IMR-90 (cell line): Measurements from ENCODE around the gene IGSF9B. TPM values are rescaled to one million over a fixed set of nuclear protein-coding genes. Genes with fewer than 3 reads are reported as not detected.

ENCODE experiments used
- ATAC-seq: fragments of 200-7000 bp; cut with Tn5 transposase; 2 replicates; pipeline ENCODE4 v1.9.1; 2020; ENCODE audit warnings: low read depth, mild to moderate bottlenecking, moderate library complexity
- BruUV-seq: library from RNA; stranded (reverse); fragments of 400-500 nt; replicated peaks from 2 replicates; lab custom pipeline; 2021; lab: Mats Ljungman, UMichigan
- CTCF ChIA-PET: fragments of 300-600 bp; formaldehyde crosslinking; extraction: SDS; loops from one replicate; lab custom pipeline; 2021; ENCODE audit warnings: antibody characterized with exemption; lab: Yijun Ruan, JAX
- POLR2A ChIA-PET: fragments of 300-600 bp; sonication (Branson Sonifier 250); formaldehyde crosslinking; loops from one replicate; lab custom pipeline; 2022; ENCODE audit warnings: antibody characterized with exemption; ENCODE audit not compliant: unreplicated experiment; lab: Charles Lee
- DNase-seq: peaks from one replicate; pipeline ENCODE4 v3.0.0; 2013
- H2AFZ ChIP-seq: replicated peaks from 2 replicates; pipeline ENCODE3; 2013; ENCODE audit warnings: low read length, mild to moderate bottlenecking; ENCODE audit not compliant: poor library complexity
- H2AK5ac ChIP-seq: 2 replicates; pipeline ENCODE4 v1.6.1; 2013; ENCODE audit warnings: low read depth, low read length, inconsistent platforms
- H2AK9ac ChIP-seq: replicated peaks from 2 replicates; pipeline ENCODE3; 2013; ENCODE audit warnings: mild to moderate bottlenecking, low read depth, low read length, moderate library complexity; ENCODE audit not compliant: poor library complexity
- H2BK120ac ChIP-seq: 2 replicates; pipeline ENCODE4 v1.6.1; 2013; ENCODE audit warnings: low read depth, low read length, inconsistent platforms
- H2BK15ac ChIP-seq: 3 replicates; pipeline ENCODE4 v1.6.1; 2013; ENCODE audit warnings: low read depth, low read length, inconsistent platforms
- H2BK20ac ChIP-seq: 2 replicates; pipeline ENCODE4 v1.6.1; 2013; ENCODE audit warnings: low read depth, mild to moderate bottlenecking, inconsistent platforms, low read length, moderate library complexity
- H2BK5ac ChIP-seq: 2 replicates; pipeline ENCODE4 v1.6.1; 2013; ENCODE audit warnings: mild to moderate bottlenecking, low read depth, low read length, inconsistent platforms; ENCODE audit not compliant: poor library complexity, severe bottlenecking
- H3K14ac ChIP-seq: replicated peaks from 2 replicates; pipeline ENCODE4 v1.6.1; 2013; ENCODE audit warnings: low read depth, low read length, inconsistent platforms
- H3K18ac ChIP-seq: 2 replicates; pipeline ENCODE4 v1.6.1; 2013; ENCODE audit warnings: low read depth, low read length, control low read depth
- H3K23ac ChIP-seq: 2 replicates; pipeline ENCODE4 v1.6.1; 2013; ENCODE audit warnings: low read depth, low read length, inconsistent platforms
- H3K27ac ChIP-seq: 2 replicates; pipeline ENCODE4 v1.5.1; 2013; ENCODE audit warnings: mild to moderate bottlenecking, control low read depth, low read length; ENCODE audit not compliant: insufficient read depth
- H3K27me3 ChIP-seq: 2 replicates; pipeline ENCODE4 v1.6.1; 2013; ENCODE audit warnings: low read length; ENCODE audit not compliant: control insufficient read depth, insufficient read depth
- H3K36me3 ChIP-seq: 2 replicates; pipeline ENCODE4 v1.6.1; 2013; ENCODE audit warnings: low read length, mixed read lengths; ENCODE audit not compliant: control insufficient read depth, insufficient read depth
- H3K4ac ChIP-seq: 2 replicates; pipeline ENCODE4 v1.6.1; 2013; ENCODE audit warnings: low read depth, low read length, inconsistent platforms
- H3K4me1 ChIP-seq: 2 replicates; pipeline ENCODE4 v1.6.1; 2013; ENCODE audit warnings: low read length, mixed read lengths; ENCODE audit not compliant: control insufficient read depth, insufficient read depth
- H3K4me2 ChIP-seq: 2 replicates; pipeline ENCODE4 v1.6.1; 2013; ENCODE audit warnings: low read depth, mild to moderate bottlenecking, control low read depth, low read length, moderate library complexity
- H3K4me3 ChIP-seq: 2 replicates; pipeline ENCODE4 v1.5.1; 2013; ENCODE audit warnings: low read depth, mild to moderate bottlenecking, control low read depth, low read length, moderate library complexity; ENCODE audit not compliant: insufficient read depth
- H3K56ac ChIP-seq: 2 replicates; pipeline ENCODE4 v1.6.1; 2013; ENCODE audit warnings: low read length, inconsistent platforms; ENCODE audit not compliant: insufficient read depth; ENCODE audit errors: extremely low read depth
- H3K79me1 ChIP-seq, 2 experiments: 2 replicates each; pipeline ENCODE4 v1.6.1; 2013; ENCODE audit warnings: low read length in 2 of 2, inconsistent platforms in 1 of 2, low read depth in 1 of 2
- H3K9ac ChIP-seq: 2 replicates; pipeline ENCODE4 v1.6.1; 2013; ENCODE audit warnings: low read depth, low read length, control low read depth
- H3K9me1 ChIP-seq: 2 replicates; pipeline ENCODE4 v1.6.1; 2013; ENCODE audit warnings: low read length, inconsistent platforms; ENCODE audit not compliant: insufficient read depth
- H3K9me3 ChIP-seq: 2 replicates; pipeline ENCODE4 v1.6.1; 2013; ENCODE audit warnings: low read length; ENCODE audit not compliant: control insufficient read depth, insufficient read depth
- H4K20me1 ChIP-seq: 2 replicates; pipeline ENCODE4 v1.6.1; 2013; ENCODE audit warnings: low read length, inconsistent platforms; ENCODE audit not compliant: insufficient read depth
- H4K5ac ChIP-seq: 2 replicates; pipeline ENCODE4 v1.6.1; 2013; ENCODE audit warnings: mild to moderate bottlenecking, low read depth, low read length, control low read depth
- H4K8ac ChIP-seq, 2 experiments: 2 replicates each; pipeline ENCODE4 v1.6.1; 2013; ENCODE audit warnings: low read depth in 2 of 2, low read length in 2 of 2, control low read depth in 1 of 2, inconsistent platforms in 1 of 2
- H4K91ac ChIP-seq: 2 replicates; pipeline ENCODE4 v1.6.1; 2013; ENCODE audit warnings: low read depth, low read length, inconsistent platforms; ENCODE audit not compliant: insufficient read depth
- BHLHE40 ChIP-seq: fragments of 150-350 bp; IDR thresholded peaks from 2 replicates; pipeline ENCODE4 v1.6.1; 2016; ENCODE audit warnings: mild to moderate bottlenecking, low read depth, low read length
- CEBPB ChIP-seq: IDR thresholded peaks from 2 replicates; pipeline ENCODE4 v1.6.1; 2012; ENCODE audit warnings: low read depth, low read length, improper control_type of control experiment
- CHD1 ChIP-seq: IDR thresholded peaks from 2 replicates; pipeline ENCODE4 v1.6.1; 2012; ENCODE audit warnings: low read depth, low read length, improper control_type of control experiment
- CTCF ChIP-seq: conservative IDR thresholded peaks from 2 replicates; pipeline ENCODE4 v1.5.1; 2012; ENCODE audit warnings: mild to moderate bottlenecking, low read depth, low read length, improper control_type of control experiment
- FOS ChIP-seq: fragments of 150-350 bp; IDR thresholded peaks from 2 replicates; pipeline ENCODE4 v1.6.1; 2016; ENCODE audit warnings: low read depth, low read length
- MAFK ChIP-seq: IDR thresholded peaks from 2 replicates; pipeline ENCODE4 v1.6.1; 2012; ENCODE audit warnings: low read depth, low read length, improper control_type of control experiment
- MAZ ChIP-seq: IDR thresholded peaks from 2 replicates; pipeline ENCODE4 v1.6.1; 2012; ENCODE audit warnings: low read depth, mild to moderate bottlenecking, low read length, improper control_type of control experiment, moderate library complexity, borderline replicate concordance
- MXI1 ChIP-seq: IDR thresholded peaks from 2 replicates; pipeline ENCODE4 v1.6.1; 2012; ENCODE audit warnings: low read depth, mild to moderate bottlenecking, low read length, moderate library complexity, borderline replicate concordance
- NFE2L2 ChIP-seq: fragments of 150-350 bp; IDR thresholded peaks from 2 replicates; pipeline ENCODE4 v1.6.1; 2016; ENCODE audit warnings: low read depth, mild to moderate bottlenecking, low read length
- POLR2A ChIP-seq: IDR thresholded peaks from 2 replicates; pipeline ENCODE4 v1.6.1; 2012; ENCODE audit warnings: mild to moderate bottlenecking, low read depth, low read length
- RAD21 ChIP-seq: IDR thresholded peaks from 2 replicates; pipeline ENCODE4 v1.6.1; 2012; ENCODE audit warnings: low read length, improper control_type of control experiment
- RCOR1 ChIP-seq: IDR thresholded peaks from 2 replicates; pipeline ENCODE4 v1.6.1; 2012; ENCODE audit warnings: mild to moderate bottlenecking, low read length, improper control_type of control experiment; ENCODE audit not compliant: insufficient replicate concordance
- RFX5 ChIP-seq: IDR thresholded peaks from 2 replicates; pipeline ENCODE4 v1.8.0; 2012; ENCODE audit warnings: low read depth, mild to moderate bottlenecking, low read length, moderate library complexity
- SMC3 ChIP-seq: fragments of 150-350 bp; IDR thresholded peaks from 2 replicates; pipeline ENCODE4 v1.6.1; 2016; ENCODE audit warnings: low read depth, mild to moderate bottlenecking, antibody characterized with exemption, low read length, moderate library complexity
- USF2 ChIP-seq: fragments of 150-350 bp; IDR thresholded peaks from 2 replicates; pipeline ENCODE4 v1.6.1; 2017; ENCODE audit warnings: mild to moderate bottlenecking, antibody characterized with exemption, low read length, low read depth
- WGBS, 2 experiments: methylation state at CpG; one replicate each; pipeline versions ENCODE4 v1.1.5 to v1.1.7; 2013; ENCODE audit warnings: missing lambda C conversion rate in 2 of 2; ENCODE audit not compliant: insufficient read length in 1 of 2; ENCODE audit errors: extremely low coverage in 2 of 2; 5-methylcytosine and 5-hydroxymethylcytosine counted together
- dilution Hi-C: fragments of 300-500 bp; cut with HindIII; formaldehyde crosslinking; loops from one replicate; pipeline ENCODE4 v1.14.3; 2018; ENCODE audit warnings: low sequenced_read_pairs; ENCODE audit not compliant: unreplicated experiment
- in situ Hi-C: fragments of 300-500 bp; cut with MboI; formaldehyde crosslinking; loops from 3 replicates; pipeline ENCODE4 v1.14.3; 2019; ENCODE audit warnings: low sequenced_read_pairs, inconsistent platforms, mixed read lengths
- intact Hi-C: fragments of 100-400 bp; cut with micrococcal nuclease; formaldehyde crosslinking; loops from 2 replicates; pipeline ENCODE4 v1.10.0; 2022
- polyA plus RNA-seq, 3 experiments: library from polyadenylated mRNA; depleted of rRNA; stranded (reverse); fragments of >200 nt; gene quantifications; 2 replicates each; pipeline ENCODE4 v1.2.3, GENCODE V29; 2012; ENCODE audit warnings: low replicate concordance in 1 of 3
- total RNA-seq: library from RNA; depleted of rRNA; stranded (reverse); fragments of >200 nt; gene quantifications from 2 replicates; pipeline ENCODE4 v1.2.3, GENCODE V29; 2012
- TF ChIP-seq, protein P1 (sequence below): fragments of 150-350 bp; IDR thresholded peaks from 2 replicates; pipeline ENCODE4 v1.6.1; 2016; ENCODE audit warnings: low read depth, mild to moderate bottlenecking, low read length, moderate library complexity, borderline replicate concordance

Gene IGSF9B
- total and polyA plus RNA-seq, 2 of the 4 experiments (the other 2 are of a cell fraction) = under 0.01 to 0.10 TPM

- no peak overlapping the region for H3K4ac ChIP-seq
- H4K91ac ChIP-seq = no peak overlapping the region
- H4K5ac ChIP-seq = no peak overlapping the region
- no peak overlapping the region for H2BK120ac ChIP-seq
- no peak overlapping the region for H3K56ac ChIP-seq
- 53% methylated on average over 3 of the region's 14 CpGs; no CpG with 5 or more reads in 1 of the 2 experiments for WGBS, 2 experiments
- H3K9ac ChIP-seq = no peak overlapping the region
- H3K18ac ChIP-seq = no peak overlapping the region
- H3K9me1 ChIP-seq = no peaks in the 10 kb centered on the region
- no TSS peak for BruUV-seq
- H2AFZ ChIP-seq = no peak overlapping the region
- no peak for ATAC-seq
- H4K20me1 ChIP-seq = no peaks in the 10 kb centered on the region
- no peaks in the 10 kb centered on the region for H3K36me3 ChIP-seq
- peaks cover 42% of the 10 kb centered on the region for H3K9me3 ChIP-seq
- ChIA-PET CTCF (no interaction called here), POLR2A (no interaction called here)
- H2BK5ac ChIP-seq = no peak overlapping the region
- dilution Hi-C loops (no loop called here), in situ Hi-C loops (no loop called here), intact Hi-C loops (no loop called here)
- H2AK9ac ChIP-seq = no peak overlapping the region
- no peak overlapping the region for H2BK15ac ChIP-seq
- H3K4me2 ChIP-seq = no peak overlapping the region
- no peak for DNase-seq
- H3K79me1 ChIP-seq = no peaks in the 10 kb centered on the region
- H3K23ac ChIP-seq = no peak overlapping the region
- TF ChIP-seq CTCF (no peak), NFE2L2 (no peak), FOS (no peak), USF2 (no peak), BHLHE40 (no peak), MXI1 (no peak), MAZ (no peak), RFX5 (no peak), RCOR1 (no peak), CEBPB (no peak), RAD21 (no peak), MAFK (no peak), SMC3 (no peak), POLR2A (no peak), CHD1 (no peak)
- TF ChIP-seq, protein P1, sequence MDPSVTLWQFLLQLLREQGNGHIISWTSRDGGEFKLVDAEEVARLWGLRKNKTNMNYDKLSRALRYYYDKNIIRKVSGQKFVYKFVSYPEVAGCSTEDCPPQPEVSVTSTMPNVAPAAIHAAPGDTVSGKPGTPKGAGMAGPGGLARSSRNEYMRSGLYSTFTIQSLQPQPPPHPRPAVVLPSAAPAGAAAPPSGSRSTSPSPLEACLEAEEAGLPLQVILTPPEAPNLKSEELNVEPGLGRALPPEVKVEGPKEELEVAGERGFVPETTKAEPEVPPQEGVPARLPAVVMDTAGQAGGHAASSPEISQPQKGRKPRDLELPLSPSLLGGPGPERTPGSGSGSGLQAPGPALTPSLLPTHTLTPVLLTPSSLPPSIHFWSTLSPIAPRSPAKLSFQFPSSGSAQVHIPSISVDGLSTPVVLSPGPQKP = no peak
- no peak overlapping the region for H4K8ac ChIP-seq
- H3K27ac ChIP-seq = no peak overlapping the region
- H3K27me3 ChIP-seq = no peaks in the 10 kb centered on the region
- H2BK20ac ChIP-seq = no peak overlapping the region
- no peak overlapping the region for H2AK5ac ChIP-seq
- no peak overlapping the region for H3K4me3 ChIP-seq
- no peak overlapping the region for H3K14ac ChIP-seq
- no peaks in the 10 kb centered on the region for H3K4me1 ChIP-seq
Measured at GRCh38 chr11:133893381-133893780, 63.4 kb downstream of the IGSF9B start.
